Activated T-cell treated with anti-CD3 and anti-CD28 coated beads, Interleukin-2, amount 50 U/mL, for 48 hours (primary cell): Measurements from ENCODE around the gene GJD3.
A peak's percentile ranks its signal among the peaks of the same experiment; 100 is the strongest.

Experiments
- DNase-seq, 2 experiments: peaks; one replicate each; pipeline ENCODE4 v3.0.0-alpha.2; 2020

Gene GJD3

GRCh38 chr17:40340327-40340726 is 24.2 kb downstream of the GJD3 start:
- DNase-seq: no peak

- DNase-seq: no peak
Observed at GRCh38 chr17:40338941-40339649, 25.4 kb downstream of the GJD3 start.

DNA sequence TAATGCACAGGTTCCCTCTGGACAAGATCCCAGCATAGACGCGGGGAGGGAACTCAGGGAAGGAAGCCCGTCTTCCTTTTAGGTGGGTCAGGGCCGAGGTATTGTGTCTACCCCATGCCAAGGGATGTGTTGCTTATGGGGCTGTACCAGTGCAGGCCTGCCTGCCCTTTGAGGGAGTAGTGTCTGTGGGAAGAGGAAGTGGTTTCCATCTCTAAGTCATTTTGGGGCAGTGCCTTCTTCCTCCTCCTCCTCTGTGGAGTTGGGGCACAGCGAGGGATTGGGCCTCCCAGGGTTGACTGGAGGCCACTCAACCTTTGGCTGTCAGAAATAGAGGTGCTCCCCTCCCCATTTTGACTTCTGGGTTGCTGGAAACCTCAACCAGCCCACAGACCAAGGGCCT is 26.5 kb downstream of the GJD3 start:
- no peak for DNase-seq

GRCh38 chr17:40337351-40337750 is 27.2 kb downstream of the GJD3 start:
- DNase-seq: no peak

DNA sequence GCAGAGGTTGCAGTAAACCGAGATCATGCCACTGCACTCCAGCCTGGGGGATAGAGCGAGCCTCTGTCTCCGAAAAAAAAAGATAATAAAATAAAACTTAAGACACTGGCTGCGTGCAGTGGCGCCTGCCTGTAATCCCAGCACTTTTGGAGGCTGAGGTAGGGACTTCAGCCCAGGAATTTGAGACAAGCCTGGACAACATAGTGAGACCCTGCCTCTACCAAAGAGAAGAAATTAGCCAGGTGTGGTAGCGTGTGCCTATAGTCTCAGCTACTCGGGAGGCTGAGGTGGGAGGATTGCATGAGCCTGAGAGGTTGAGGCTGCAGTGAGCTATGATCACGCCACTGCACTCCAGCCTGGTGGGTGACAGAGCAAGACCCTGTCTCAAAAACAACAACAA is 28.9 kb downstream of the GJD3 start:
- no peak for DNase-seq

DNA sequence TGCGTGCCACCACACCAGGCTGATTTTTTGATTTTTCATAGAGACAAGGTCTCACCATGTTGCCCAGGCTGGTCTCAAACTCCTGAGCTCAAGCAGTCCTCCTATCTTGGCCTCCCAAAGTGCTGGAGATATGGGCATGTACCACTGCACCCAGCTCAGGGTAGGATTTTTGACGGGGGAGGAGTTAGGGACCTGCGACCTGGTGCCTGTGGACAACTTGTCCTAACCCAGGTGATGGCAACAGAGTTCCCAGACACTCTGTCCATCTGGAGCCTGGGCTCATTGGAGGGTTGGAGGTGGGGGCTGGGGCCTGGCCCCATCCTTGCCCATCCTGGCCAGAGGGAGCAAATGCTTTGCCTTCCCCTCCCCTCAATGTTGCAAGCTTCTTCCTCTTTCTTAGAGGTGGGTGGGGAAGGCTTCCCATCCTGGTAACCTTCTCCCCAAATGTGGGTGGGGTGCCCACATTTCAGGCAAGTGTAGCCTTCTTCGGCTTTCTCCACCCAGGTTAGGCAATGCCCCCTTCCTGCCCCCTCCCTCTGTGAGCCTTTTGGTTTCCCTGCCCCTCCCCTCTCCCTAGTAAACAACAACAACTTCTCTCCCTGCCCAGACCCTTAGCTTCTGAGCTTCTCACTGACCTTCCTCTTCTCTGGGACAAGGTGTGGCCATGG is 30.6 kb downstream of the GJD3 start:
- DNase-seq: no peak

DNA sequence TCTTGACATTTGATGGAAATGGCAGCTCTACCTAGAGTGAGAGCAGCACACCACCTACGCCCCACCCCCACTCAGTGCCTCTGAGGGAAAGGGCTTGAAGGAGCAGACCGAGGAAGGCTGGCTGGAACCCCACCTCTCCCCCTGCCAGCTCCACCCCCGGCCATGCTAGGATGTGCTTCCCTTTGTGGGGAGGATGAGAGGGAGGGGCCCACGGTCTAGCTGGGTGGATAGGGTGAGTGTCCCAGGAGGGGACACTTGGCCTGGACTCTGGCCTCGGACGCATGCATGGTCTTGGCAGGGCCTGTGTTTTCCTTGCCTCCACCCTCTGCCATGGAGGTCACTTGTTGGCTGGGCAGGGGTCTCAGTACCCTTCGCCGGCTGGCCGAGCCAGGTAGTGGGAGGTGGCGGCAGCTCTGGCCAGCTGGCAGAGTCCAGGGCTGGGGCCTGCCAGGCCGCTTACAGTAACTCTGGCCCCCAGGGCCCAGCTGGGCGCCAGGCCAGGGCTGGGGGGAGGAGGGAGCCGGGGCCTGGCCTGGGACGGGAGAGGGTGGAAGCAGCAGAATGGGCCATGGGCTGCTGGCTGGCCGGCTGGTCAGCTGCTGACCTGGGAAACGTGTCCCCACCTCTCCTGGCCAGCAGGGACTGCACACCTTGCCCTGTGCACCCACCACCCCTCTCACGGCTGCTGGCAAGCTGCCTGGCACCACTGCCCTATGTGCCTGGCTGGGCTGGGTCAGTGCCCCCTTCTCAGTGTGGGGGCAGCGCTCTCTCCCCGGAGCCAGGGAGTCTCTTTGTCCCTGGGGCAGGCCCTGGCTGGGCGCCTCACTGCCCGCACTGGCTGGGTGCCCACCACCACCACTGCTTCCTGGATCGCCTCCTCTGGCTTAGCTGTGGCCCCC is 32.5 kb downstream of the GJD3 start:
- DNase-seq: no peak

DNA sequence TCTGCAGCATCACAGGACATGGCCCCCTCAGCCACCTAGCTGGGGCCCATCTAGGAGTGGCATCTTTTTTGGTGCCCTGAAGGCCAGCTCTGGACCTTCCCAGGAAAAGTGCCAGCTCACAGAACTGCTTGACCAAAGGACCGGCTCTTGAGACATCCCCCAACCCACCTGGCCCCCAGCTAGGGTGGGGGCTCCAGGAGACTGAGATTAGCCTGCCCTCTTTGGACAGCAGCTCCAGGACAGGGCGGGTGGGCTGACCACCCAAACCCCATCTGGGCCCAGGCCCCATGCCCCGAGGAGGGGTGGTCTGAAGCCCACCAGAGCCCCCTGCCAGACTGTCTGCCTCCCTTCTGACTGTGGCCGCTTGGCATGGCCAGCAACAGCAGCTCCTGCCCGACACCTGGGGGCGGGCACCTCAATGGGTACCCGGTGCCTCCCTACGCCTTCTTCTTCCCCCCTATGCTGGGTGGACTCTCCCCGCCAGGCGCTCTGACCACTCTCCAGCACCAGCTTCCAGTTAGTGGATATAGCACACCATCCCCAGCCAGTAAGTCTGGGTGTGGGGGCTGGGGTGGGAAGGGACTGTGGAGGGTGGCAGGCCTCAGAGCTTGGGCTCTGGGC is 33.6 kb downstream of the GJD3 start:
- DNase-seq: no peak

- DNase-seq: peak; percentile 53 to 62
Observed at GRCh38 chr17:40329839-40330794, 34.4 kb downstream of the GJD3 start.

- DNase-seq: no peak
Observed at GRCh38 chr17:40328386-40328766, 36.2 kb downstream of the GJD3 start.

DNA sequence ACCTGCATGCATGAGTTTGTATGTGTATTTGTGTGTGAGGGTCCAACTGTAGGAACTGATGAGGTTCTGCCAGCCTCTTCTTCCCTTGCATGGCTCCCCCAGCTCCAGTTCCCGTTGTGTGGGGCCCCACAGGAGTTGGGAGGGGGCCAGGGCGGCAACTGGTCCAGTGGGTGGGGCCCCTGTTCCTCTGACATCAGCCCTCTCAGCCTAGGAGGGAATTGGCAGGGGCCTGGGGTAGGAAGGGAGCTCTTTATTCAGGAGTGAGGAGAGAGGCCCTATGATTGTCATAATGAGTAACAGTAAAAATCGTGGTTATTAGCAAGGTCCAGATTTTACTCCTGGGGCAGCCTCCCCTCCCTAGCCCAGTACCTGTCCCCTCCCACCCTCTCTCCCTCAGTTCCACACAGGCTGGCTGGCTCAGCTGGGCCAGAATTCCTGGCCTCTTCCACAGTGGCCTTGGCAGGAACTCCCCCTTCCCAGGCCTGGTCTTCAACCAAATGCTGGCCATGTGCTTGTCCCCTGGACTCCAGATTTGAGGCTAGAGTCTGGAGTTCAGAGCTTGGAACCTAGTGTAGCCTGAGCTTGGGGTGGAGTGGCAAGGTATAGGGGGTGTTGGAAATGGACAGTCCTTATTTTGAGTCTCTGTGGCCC is 36.7 kb downstream of the GJD3 start:
- no peak for DNase-seq

GRCh38 chr17:40327244-40327729 is 37.2 kb downstream of the GJD3 start:
- DNase-seq: no peak

GRCh38 chr17:40326832-40327199 is 37.7 kb downstream of the GJD3 start:
- DNase-seq: no peak

- peak in 1 of 2 experiments; percentile 63 for DNase-seq
Observed at GRCh38 chr17:40326014-40326831, 38.3 kb downstream of the GJD3 start.

- peak in 1 of 2 experiments; percentile 56 for DNase-seq
Observed at GRCh38 chr17:40325156-40326013, 39.2 kb downstream of the GJD3 start.

DNA sequence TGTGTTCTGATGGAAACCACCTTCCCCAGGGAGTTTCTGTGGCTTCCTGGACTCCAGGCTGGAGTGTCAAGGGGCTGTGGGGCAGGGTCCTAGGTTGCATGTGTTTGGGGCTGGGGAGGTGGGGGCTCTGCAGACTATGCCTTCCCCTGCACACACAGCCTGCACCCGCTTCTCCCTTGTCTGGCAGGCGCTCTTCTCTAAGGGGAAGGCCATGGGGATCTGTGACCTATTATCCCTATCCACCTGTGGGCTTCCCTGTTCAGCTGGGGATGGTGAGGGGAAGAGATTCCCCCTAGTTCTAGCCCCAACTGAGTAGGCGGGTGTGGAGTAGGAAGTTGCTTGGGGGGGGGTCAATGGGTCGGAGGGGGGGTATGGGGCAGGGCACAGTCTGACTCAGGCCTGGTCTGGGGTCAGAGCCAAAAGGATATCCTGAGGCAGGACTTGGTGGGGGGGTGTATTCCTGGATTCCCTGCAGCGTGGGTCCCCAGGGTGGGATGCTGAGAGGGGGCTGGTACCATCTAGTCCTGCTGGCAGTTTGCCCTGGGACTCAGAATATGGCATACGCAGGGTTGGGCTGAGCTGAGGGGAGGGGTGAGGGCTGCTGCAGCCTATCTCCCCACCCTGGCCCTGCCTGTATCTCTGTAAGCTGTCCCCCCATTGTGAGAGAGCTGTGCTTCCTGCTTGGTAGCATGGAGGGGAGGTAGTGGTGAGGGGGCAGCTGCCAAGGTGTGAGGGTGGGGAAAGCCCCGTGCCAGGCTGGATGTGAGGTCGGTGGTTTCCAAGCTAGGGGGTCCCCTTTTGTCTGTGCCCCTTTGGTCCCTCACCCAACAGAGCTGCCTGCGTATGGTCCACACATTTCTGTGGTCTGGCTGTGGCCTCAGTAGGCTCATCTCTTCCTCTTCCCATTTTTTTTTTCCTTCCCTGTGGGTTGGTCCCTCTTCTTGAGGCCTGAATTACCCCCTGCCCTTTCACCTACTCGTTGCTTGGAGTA is 40.9 kb downstream of the GJD3 start:
- peak in 1 of 2 experiments; percentile 70 for DNase-seq

- DNase-seq: peak; percentile 89 to 90
Observed at GRCh38 chr17:40322358-40323315, 41.9 kb downstream of the GJD3 start.
